Smooth muscle cell of the brain vasculature (primary cell): ENCODE measurements around the gene FKBP4.

Source experiments
- DNase-seq: peaks from one replicate; pipeline ENCODE4 v3.0.0-alpha.2; 2012; ENCODE audit warnings: low read depth, low spot score

FKBP4 gene

GRCh38 chr12:2776129-2776806 is 18.5 kb upstream of the FKBP4 start:
- DNase-seq: no peak

- DNase-seq: no peak
Observed at GRCh38 chr12:2779281-2779680, 15.5 kb upstream of the FKBP4 start.

GRCh38 chr12:2783936-2784600 is 10.7 kb upstream of the FKBP4 start:
- no peak for DNase-seq

- no peak for DNase-seq
Observed at GRCh38 chr12:2785017-2785416, 9.8 kb upstream of the FKBP4 start.

GRCh38 chr12:2791089-2791488 is 3.7 kb upstream of the FKBP4 start:
- DNase-seq: no peak

- DNase-seq: no peak
Observed at GRCh38 chr12:2792671-2793500, 1.9 kb upstream of the FKBP4 start.

- DNase-seq: no peak
Observed at GRCh38 chr12:2793561-2793960, 1.2 kb upstream of the FKBP4 start.

GRCh38 chr12:2794191-2794735 is 507 bp upstream of the FKBP4 start:
- DNase-seq: no peak

GRCh38 chr12:2795291-2796186 is 769 bp downstream of the FKBP4 start:
- no peak for DNase-seq

- no peak for DNase-seq
Observed at GRCh38 chr12:2796187-2796666, 1.5 kb downstream of the FKBP4 start.

- DNase-seq: no peak
Observed at GRCh38 chr12:2797721-2798418, 3.1 kb downstream of the FKBP4 start.

GRCh38 chr12:2800046-2800570 is 5.3 kb downstream of the FKBP4 start:
- DNase-seq: no peak

- DNase-seq: no peak
Observed at GRCh38 chr12:2801044-2801783, 6.4 kb downstream of the FKBP4 start.

GRCh38 chr12:2803635-2804392 is 9.0 kb downstream of the FKBP4 start:
- DNase-seq: no peak

- DNase-seq: peak; percentile 85
Observed at GRCh38 chr12:2804393-2805142, 9.8 kb downstream of the FKBP4 start.

- no peak for DNase-seq
Observed at GRCh38 chr12:2805143-2805520, 10.4 kb downstream of the FKBP4 start.

GRCh38 chr12:2806700-2807099 is 11.9 kb downstream of the FKBP4 start:
- DNase-seq: no peak

- no peak for DNase-seq
Observed at GRCh38 chr12:2811801-2812200, 17.0 kb downstream of the FKBP4 start.
